Endothelial cell (in vitro differentiated cells): ENCODE measurements around the gene OVAAL. TPM values are rescaled to one million over a fixed set of nuclear protein-coding genes. Genes with fewer than 3 reads are reported as not detected.

Experiments used
- DNase-seq: peaks from one replicate; pipeline ENCODE4 v3.0.0; 2021; ENCODE audit warnings: low spot score
- H3K27ac Mint-ChIP-seq: one replicate; pipeline ENCODE4 v1.8.0; 2021; ENCODE audit warnings: mixed read lengths, inconsistent platforms; ENCODE audit not compliant: unreplicated experiment
- H3K27me3 Mint-ChIP-seq: one replicate; pipeline ENCODE4 v1.8.0; 2021; ENCODE audit warnings: mild to moderate bottlenecking, moderate library complexity, mixed read lengths, inconsistent platforms; ENCODE audit not compliant: unreplicated experiment
- H3K36me3 Mint-ChIP-seq: one replicate; pipeline ENCODE4 v1.8.0; 2021; ENCODE audit warnings: mild to moderate bottlenecking, low read depth, mixed read lengths, inconsistent platforms; ENCODE audit not compliant: unreplicated experiment
- H3K4me1 Mint-ChIP-seq: one replicate; pipeline ENCODE4 v1.8.0; 2021; ENCODE audit warnings: mild to moderate bottlenecking, mixed read lengths, inconsistent platforms; ENCODE audit not compliant: unreplicated experiment
- H3K4me3 Mint-ChIP-seq: one replicate; pipeline ENCODE4 v1.8.0; 2021; ENCODE audit warnings: mild to moderate bottlenecking, mixed read lengths, inconsistent platforms; ENCODE audit not compliant: unreplicated experiment
- H3K9me3 Mint-ChIP-seq: one replicate; pipeline ENCODE4 v1.8.0; 2021; ENCODE audit warnings: mixed read lengths, inconsistent platforms; ENCODE audit not compliant: unreplicated experiment
- total RNA-seq: library from RNA; stranded (reverse); fragmentation: NEBNext Ultra II Directional; extraction: Animal tissue kit (Norgen Biotek cat#: 25700); gene quantifications from one replicate; pipeline ENCODE4 v1.2.1, GENCODE V29; 2021; ENCODE audit not compliant: unreplicated experiment
- TF ChIP-seq, protein P1 (sequence below): fragments of 200-600 bp; sonication (generic); IDR thresholded peaks from one replicate; pipeline ENCODE4 v1.5.0; 2021; ENCODE audit warnings: antibody characterized with exemption; ENCODE audit not compliant: unreplicated experiment

Gene OVAAL
- total RNA-seq, 1 donor from 2014 or later = not detected

DNA sequence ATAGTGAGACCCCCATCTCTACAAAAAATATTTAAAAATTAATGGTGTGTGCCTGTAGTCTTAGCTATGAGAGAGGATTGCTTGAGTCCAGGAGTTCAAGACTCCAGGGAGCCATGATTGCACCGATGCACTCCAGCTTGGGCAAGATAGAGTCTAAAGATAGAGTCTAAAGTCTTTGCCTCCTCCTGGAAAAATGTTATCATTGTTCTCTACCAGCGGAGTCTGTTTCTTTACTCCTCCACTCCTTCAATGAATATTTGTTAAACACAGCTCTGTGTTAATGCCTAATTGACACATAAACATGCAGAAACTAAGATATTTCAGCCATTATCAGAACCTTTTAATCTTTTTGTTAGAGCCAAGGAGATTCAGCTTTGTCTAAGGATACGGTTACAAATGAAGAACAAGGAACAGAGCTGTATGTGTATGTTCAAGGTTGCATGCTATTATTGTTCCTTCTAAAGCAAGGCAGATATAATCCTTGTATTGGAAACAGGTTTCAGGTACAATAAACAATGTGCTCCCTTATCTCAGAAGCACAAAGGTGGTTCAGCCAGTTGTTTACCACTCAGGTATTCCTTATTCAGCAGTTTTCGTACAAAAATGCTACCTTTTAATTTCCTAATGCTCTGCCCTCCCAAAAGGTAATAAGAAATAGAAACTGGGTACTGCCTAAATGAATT is 15.4 kb downstream of the OVAAL start:
- H3K4me3 Mint-ChIP-seq = no peak overlapping the region
- peaks cover 5% of the 10 kb centered on the region for H3K4me1 Mint-ChIP-seq
- no peaks in the 10 kb centered on the region for H3K9me3 Mint-ChIP-seq
- no peaks in the 10 kb centered on the region for H3K36me3 Mint-ChIP-seq
- TF ChIP-seq, protein P1, sequence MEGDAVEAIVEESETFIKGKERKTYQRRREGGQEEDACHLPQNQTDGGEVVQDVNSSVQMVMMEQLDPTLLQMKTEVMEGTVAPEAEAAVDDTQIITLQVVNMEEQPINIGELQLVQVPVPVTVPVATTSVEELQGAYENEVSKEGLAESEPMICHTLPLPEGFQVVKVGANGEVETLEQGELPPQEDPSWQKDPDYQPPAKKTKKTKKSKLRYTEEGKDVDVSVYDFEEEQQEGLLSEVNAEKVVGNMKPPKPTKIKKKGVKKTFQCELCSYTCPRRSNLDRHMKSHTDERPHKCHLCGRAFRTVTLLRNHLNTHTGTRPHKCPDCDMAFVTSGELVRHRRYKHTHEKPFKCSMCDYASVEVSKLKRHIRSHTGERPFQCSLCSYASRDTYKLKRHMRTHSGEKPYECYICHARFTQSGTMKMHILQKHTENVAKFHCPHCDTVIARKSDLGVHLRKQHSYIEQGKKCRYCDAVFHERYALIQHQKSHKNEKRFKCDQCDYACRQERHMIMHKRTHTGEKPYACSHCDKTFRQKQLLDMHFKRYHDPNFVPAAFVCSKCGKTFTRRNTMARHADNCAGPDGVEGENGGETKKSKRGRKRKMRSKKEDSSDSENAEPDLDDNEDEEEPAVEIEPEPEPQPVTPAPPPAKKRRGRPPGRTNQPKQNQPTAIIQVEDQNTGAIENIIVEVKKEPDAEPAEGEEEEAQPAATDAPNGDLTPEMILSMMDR = no peak
- no peak for DNase-seq
- H3K27me3 Mint-ChIP-seq = peaks cover 7% of the 10 kb centered on the region
- H3K27ac Mint-ChIP-seq = no peak overlapping the region

DNA sequence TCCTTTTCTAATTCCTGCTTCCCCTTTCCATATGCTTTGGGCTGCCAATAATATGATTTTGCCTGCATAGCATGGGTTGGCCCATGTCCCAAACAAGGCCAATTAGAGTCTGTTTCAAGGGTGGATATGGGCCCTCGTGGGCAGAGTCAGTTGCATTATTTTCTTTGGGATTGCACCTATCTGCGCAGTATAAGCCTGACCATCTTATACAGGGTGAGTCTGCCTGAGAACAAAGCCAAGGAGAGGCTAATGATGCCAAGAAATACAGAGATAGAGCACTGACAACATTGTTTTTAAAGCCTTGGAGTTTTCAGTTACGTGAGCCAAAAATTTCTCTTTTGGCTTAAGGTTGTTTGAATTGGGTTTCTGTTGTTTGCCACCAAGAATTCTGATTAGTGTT is 18.6 kb downstream of the OVAAL start:
- no peaks in the 10 kb centered on the region for H3K9me3 Mint-ChIP-seq
- peaks cover 2% of the 10 kb centered on the region for H3K27me3 Mint-ChIP-seq
- TF ChIP-seq, protein P1 = no peak
- no peak overlapping the region for H3K4me3 Mint-ChIP-seq
- H3K27ac Mint-ChIP-seq = no peak overlapping the region
- peaks cover 5% of the 10 kb centered on the region for H3K4me1 Mint-ChIP-seq
- DNase-seq = no peak
- no peaks in the 10 kb centered on the region for H3K36me3 Mint-ChIP-seq

DNA sequence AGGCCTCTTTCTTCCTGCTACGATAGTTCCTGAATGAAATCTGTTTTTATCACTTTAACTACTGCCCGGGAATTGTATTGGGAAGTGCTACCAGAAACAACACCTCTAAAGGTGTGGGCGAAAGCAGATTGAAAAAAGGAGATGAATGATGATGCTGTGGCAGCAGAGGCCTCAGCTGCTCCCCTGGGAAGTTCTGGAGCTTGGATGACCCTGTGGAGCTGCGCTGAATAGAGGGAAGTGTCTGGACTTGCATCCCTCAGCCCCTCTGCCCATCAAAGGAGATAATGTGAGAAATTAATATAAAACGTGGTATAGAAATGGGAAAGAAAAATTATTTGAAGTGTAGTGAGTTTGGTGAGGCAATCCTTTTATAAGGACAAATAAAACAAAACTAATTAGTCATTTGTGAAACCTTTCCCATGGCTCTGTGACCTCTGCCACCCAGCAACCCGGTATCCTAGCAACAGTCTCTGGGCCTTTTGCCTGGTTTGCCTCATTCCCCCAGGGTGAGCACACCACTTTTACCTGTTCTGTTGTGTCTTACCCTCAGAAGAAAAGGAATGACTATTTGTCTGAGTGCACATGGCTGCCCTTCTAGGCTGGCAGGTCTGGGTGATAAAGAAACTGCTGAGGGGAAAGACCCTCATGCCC is 21.3 kb downstream of the OVAAL start:
- no peak overlapping the region for H3K27ac Mint-ChIP-seq
- no peaks in the 10 kb centered on the region for H3K36me3 Mint-ChIP-seq
- no peaks in the 10 kb centered on the region for H3K4me1 Mint-ChIP-seq
- H3K27me3 Mint-ChIP-seq = peaks cover 5% of the 10 kb centered on the region
- H3K4me3 Mint-ChIP-seq = no peak overlapping the region
- no peak for DNase-seq
- H3K9me3 Mint-ChIP-seq = no peaks in the 10 kb centered on the region
- TF ChIP-seq, protein P1 = no peak

DNA sequence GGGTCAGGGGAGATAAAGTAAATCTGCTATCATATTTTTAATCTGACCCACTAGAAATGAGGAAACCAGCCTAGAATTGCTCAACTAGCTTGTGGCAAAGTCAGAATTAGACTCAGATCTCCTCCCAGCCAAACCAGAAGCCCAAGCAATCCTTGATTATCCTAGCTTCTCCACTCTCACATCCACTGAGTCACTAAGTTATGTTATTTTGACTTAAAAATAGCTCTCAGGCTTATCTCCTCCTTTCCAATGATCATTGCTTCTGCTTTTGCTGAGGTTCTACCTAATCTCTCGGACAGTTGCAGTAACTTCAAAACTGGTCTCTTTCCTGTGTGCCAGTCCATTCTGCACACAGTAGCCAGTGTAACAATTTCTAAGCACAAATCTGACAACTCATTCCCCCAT is 22.9 kb downstream of the OVAAL start:
- Mint-ChIP-seq H3K27ac (no peak overlapping the region), H3K27me3 (peaks cover 5% of the 10 kb centered on the region)

DNA sequence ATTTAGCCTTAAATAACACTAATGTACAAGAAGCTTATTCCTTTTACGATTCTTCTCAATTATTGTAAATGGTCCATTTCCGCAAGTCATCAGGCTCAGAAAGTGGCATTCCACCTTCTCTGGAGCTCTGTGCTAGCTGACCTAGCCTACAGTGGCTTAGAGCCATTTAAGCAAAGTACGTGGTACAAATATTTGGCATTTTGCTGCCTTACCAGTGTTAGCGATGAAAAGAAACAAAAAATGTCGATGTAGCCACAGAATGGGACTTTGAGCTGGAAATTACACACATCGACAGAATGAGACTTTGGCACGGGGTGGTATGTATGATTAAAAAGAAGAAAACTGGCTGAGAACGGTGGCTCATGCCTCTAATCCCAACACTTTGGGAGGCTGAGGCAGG is 26.1 kb downstream of the OVAAL start:
- no peaks in the 10 kb centered on the region for H3K4me1 Mint-ChIP-seq
- H3K4me3 Mint-ChIP-seq = no peak overlapping the region
- DNase-seq = no peak
- no peaks in the 10 kb centered on the region for H3K9me3 Mint-ChIP-seq
- H3K36me3 Mint-ChIP-seq = no peaks in the 10 kb centered on the region
- TF ChIP-seq, protein P1 = no peak
- H3K27me3 Mint-ChIP-seq = peaks cover 5% of the 10 kb centered on the region
- no peak overlapping the region for H3K27ac Mint-ChIP-seq

More for the DNA sequence above, 22.9 kb downstream of the OVAAL start:
- H3K9me3 Mint-ChIP-seq = no peaks in the 10 kb centered on the region
- H3K4me1 Mint-ChIP-seq = no peaks in the 10 kb centered on the region
- no peak for DNase-seq
- no peaks in the 10 kb centered on the region for H3K36me3 Mint-ChIP-seq
- H3K4me3 Mint-ChIP-seq = no peak overlapping the region
- TF ChIP-seq, protein P1 = no peak
